ENCODE results near the gene TRPM6.
A peak's percentile ranks its signal among the peaks of the same experiment; 100 is the strongest.
"Not testable (repeated sequence)": the region's sequence is repeated elsewhere in the genome, so short reads cannot be mapped to it uniquely, and the experiment has no call there.

TRPM6 gene

GRCh38 chr9:74855072-74855471, 32.6 kb downstream of the TRPM6 start:
- no peak for DNase-seq

GRCh38 chr9:74853024-74853423, 34.7 kb downstream of the TRPM6 start:
- DNase-seq, result not testable (repeated sequence)

- DNase-seq, result no peak
Measured at GRCh38 chr9:74848153-74848525, 39.6 kb downstream of the TRPM6 start.

- DNase-seq, result no peak
Measured at GRCh38 chr9:74847478-74848152, 40.1 kb downstream of the TRPM6 start.

- DNase-seq, result no peak
Measured at GRCh38 chr9:74846766-74847165, 41.0 kb downstream of the TRPM6 start.

GRCh38 chr9:74838351-74838750, 49.4 kb downstream of the TRPM6 start:
- DNase-seq, result no peak

GRCh38 chr9:74824654-74825053, 63.1 kb downstream of the TRPM6 start:
- DNase-seq, result no peak

GRCh38 chr9:74821636-74822035, 66.1 kb downstream of the TRPM6 start:
- no peak for DNase-seq

- no peak for DNase-seq
Measured at GRCh38 chr9:74817816-74818215, 69.9 kb downstream of the TRPM6 start.

- DNase-seq, result no peak
Measured at GRCh38 chr9:74817281-74817810, 70.4 kb downstream of the TRPM6 start.

GRCh38 chr9:74810200-74810599, 77.5 kb downstream of the TRPM6 start:
- DNase-seq, result no peak

GRCh38 chr9:74804018-74804385, 83.7 kb downstream of the TRPM6 start:
- DNase-seq, result no peak

GRCh38 chr9:74803376-74804017, 84.2 kb downstream of the TRPM6 start:
- no peak for DNase-seq

- no peak for DNase-seq
Measured at GRCh38 chr9:74800226-74800625, 87.5 kb downstream of the TRPM6 start.

GRCh38 chr9:74795803-74796202, 91.9 kb downstream of the TRPM6 start:
- DNase-seq, result no peak

GRCh38 chr9:74795081-74795480, 92.6 kb downstream of the TRPM6 start:
- no peak for DNase-seq

- DNase-seq, result no peak
Measured at GRCh38 chr9:74784506-74784905, 103.2 kb downstream of the TRPM6 start.

GRCh38 chr9:74783408-74783807, 104.3 kb downstream of the TRPM6 start:
- DNase-seq, result no peak

GRCh38 chr9:74777136-74777879, 110.4 kb downstream of the TRPM6 start:
- DNase-seq, result peak; percentile 65

GRCh38 chr9:74775396-74775795, 112.3 kb downstream of the TRPM6 start:
- no peak for DNase-seq

GRCh38 chr9:74773886-74774479, 113.7 kb downstream of the TRPM6 start:
- DNase-seq, result peak; percentile 69

- no peak for DNase-seq
Measured at GRCh38 chr9:74772121-74772520, 115.6 kb downstream of the TRPM6 start.

GRCh38 chr9:74771672-74772071, 116.0 kb downstream of the TRPM6 start:
- no peak for DNase-seq

- no peak for DNase-seq
Measured at GRCh38 chr9:74771262-74771585, 116.5 kb downstream of the TRPM6 start.
